Ramos (cell line): ENCODE data around the gene TNNT2.

ENCODE experiments used
- in situ Hi-C: fragments of 300-500 bp; cut with MboI; formaldehyde crosslinking; loops from one replicate; pipeline ENCODE4 v1.14.3; 2022; ENCODE audit warnings: low sequenced_read_pairs; ENCODE audit not compliant: unreplicated experiment

Gene TNNT2

DNA sequence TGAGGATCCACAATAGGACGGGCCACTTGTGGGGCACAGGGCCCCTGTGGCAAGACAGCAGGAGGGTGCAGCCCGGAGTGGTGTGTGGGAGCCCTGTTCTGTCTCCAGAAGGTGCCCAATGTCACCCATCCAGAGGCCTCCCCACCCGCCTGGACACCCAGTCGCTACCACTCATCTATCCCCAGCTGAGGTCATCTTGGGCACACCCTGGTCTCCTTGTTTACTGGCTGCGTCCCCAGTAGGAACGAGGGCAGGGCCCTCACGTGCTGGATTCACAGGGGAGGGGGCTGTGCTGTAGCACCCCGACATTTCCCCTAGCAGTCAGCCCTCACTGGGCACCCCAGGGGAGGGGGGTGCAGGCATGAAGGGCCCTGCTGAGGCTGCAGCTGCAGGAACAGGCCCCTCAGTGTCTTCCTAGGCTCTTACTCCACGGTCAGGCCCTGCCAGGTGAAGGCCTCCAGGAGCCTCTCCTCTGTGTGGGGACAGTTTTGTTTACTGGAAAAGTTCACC, 2.3 kb upstream of the TNNT2 start:
- in situ Hi-C loops: no loop called here

DNA sequence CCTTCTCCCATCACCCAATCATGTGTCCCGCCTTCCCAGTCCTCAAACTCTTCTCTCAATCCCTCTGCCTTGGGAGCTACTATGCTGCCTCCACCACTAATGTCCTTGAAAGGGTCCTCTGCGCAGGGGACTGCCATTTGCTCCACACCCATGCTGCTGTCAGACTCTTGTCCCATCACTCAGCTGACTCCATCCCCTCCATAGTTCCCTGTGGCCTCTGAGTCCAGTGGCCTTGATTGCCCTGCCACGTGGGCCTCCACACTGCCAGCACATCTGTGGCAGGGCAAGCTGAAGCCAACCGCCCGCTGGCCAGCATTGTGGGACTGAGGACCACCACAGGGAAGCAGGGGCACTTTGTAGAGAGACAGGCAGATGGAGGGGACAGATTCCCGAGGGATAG, 1.3 kb upstream of the TNNT2 start:
- in situ Hi-C loops: no loop called here

DNA sequence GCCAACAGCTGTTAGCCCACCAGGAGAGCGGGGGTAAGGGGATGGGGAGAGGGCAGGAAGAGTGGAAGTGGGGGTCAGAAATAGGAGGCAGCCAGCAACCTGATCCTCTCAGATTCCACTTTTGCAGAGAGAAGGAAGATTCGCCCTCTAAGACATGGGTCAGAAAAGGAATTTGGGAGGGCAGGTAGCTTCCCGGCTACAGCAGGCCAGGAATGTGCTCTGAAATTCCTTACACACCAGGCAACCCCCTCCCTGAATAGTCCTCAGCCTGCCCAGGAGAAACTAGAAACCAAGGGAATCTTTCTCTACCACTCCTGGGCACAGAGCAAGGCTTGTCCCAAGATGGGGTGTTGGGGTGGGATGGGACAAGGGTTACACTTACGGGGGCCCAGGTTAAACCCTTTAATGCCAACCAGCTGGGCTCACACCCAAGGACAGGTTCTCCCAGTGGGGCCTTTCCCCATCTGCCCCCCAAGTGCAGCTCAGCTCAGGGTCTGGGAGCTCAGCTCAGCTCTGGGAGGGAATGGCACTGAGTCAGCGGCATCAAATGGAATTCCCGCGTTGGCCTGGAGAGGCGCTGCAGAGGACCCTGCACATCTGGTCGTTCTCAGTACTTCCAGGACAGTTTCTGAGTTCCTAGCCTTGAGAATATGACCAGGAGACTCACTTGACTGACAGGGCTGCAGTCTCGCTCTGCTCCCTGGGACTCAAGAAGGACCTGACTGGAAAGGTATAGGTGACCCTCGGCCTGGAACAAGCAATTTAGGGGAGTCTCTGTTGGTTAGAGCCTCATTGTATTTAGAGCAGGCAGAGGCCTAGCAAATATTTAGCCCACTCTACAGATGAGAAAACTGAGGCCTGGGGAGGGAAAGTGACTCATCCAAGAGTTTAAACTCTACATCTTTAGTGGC, 761 bp downstream of the TNNT2 start:
- in situ Hi-C loops: no loop called here

DNA sequence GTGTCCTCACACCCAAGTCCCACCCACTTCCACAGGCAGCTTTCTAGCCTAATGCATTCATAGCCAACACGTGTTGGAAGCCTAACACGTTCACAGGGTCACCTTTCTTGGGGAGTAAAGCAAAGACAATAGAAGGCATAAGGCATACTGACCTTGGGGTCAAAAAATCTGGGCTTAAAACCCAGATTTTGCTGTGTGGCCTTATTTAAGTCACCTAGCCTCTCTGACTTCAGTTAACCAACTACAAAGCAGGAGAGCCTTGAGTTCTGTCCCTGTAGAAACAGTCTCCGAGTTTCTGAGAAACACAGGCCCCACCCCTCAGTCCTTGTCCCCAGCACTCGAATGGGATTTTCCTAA, 1.4 kb downstream of the TNNT2 start:
- in situ Hi-C loops: no loop called here

DNA sequence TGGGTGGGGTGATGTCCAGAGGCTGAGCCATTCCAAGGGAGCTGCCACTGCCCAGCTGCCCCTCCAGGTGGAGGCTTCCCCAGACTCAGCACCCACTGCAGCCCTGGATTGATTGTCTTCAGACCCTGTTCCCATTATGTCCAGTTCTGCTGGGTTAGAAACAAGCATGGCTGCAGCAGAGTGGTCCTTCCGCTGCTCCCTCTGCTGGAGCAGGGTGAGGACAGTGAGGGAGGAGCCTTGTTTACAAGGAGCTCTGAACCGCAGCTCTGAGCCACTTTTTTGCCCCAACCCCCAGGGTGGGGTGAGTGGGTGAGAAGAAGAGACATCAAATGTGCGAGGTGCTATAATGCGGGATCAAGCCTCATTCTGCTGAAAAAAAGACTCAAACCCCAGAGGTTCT, 2.3 kb downstream of the TNNT2 start:
- in situ Hi-C loops: no loop called here

DNA sequence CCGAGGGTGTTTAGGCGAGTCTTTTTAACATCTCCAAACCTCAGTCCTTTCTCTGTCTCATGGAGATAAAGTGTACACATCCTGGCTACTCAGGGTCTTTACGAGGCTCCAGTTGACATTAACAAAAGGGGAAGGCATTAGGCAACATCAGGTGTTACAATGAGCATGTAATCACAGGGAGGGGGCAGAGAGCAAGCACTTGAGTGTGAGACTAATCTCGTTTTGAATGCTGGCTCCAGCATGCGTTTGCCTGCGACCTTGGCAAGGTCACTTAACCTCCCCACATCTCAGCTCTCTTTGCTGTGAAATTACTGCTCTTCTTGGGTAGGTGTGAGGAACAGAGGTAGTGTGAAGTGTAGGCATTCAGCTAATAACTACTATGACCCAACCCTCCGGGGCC, 3.1 kb downstream of the TNNT2 start:
- in situ Hi-C loops: no loop called here

DNA sequence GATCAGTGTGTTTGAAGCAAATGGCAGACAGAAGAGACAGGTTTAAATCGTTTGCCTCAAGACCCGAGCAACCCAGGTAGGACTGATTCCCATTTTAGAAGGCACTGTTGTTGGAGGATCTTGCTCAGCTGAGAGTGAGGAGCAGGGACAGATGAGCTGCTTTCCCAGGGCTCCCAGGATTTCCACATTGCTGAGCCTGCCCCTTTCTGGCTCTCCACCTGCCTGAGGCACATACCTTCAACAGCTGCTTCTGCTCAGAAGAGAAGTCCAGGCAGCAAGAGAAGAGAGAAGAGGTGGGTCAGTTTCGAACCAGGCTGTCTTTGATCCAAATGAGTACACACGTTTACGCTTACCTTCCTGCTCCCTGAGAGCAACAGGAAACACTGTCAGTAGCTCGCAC, 5.7 kb downstream of the TNNT2 start:
- in situ Hi-C loops: no loop called here

DNA sequence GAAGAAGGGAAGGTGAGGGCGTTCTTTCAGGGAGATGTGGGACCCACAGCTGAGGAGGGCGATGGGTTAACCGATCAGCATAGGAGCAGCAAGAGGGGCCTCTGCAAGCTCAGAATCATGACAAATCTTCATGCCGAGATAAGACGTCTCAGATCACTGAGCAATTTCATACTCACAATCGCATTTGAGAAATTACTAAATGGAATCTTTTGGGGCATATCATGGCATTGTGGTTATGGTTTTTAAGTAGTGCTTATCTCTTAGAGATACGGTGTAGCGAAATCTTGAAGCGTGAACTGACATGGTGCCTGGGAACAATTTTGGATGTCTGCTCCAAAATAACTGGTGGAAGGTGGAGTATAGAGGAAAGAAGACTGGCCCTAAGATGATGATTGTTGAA, 6.2 kb downstream of the TNNT2 start:
- in situ Hi-C loops: no loop called here

DNA sequence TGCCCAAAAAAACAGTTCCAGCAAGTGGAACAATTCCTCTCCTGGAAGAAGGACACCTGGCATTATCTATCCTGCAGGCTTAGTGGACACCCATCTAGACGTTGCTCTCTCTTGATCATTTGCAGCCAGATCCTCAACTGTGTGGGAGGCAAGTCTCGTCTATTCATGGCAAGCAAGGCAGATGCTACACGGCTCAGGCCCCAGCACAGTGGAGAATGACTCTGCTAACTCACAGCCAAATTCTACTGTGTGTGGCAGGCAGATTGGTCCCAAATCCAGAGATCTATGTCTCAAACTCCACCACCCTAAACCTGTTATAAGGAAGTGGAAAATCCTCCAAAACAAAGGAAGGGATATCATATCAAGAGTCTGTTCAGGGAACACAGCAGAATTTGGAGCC, 7.0 kb downstream of the TNNT2 start:
- in situ Hi-C loops: no loop called here

DNA sequence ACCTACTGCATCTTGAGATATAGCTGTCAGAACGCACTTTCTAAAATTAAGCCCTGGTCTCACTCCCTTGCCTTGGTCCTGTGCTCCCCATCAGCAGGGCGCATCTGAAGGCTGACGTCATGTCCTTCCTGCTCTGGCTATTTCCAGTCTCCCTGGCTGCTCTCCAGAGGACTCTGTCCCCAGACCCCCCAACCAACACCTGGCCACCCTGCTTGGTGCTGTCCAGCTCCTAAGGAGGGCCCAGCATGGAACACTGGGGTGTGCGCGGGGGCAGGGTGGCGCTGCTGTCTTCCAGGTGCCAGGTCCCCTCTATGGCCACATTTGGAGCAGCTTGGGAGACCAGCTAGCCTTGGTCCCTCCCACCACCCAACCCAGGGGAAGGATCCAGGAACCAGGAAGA, 8.3 kb downstream of the TNNT2 start:
- in situ Hi-C loops: no loop called here

DNA sequence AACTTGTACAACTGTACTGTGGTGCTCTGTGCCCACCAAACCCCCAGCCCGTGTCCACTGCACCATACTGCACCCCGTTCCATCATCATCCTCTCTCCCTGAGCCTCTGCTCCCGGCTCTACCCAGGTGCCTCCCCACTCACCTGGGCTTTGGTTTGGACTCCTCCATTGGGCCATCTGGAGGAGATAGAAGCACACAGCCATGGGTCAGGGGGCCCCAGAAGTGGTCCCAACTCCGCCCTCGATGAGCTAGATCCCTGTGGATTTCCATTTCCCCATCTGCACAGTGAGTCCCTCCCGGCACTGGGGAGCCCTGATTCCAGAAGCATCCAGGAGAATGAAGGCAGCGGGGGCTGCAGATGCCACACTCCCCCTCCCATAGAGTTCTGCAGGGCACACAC, 10.8 kb downstream of the TNNT2 start:
- in situ Hi-C loops: no loop called here

DNA sequence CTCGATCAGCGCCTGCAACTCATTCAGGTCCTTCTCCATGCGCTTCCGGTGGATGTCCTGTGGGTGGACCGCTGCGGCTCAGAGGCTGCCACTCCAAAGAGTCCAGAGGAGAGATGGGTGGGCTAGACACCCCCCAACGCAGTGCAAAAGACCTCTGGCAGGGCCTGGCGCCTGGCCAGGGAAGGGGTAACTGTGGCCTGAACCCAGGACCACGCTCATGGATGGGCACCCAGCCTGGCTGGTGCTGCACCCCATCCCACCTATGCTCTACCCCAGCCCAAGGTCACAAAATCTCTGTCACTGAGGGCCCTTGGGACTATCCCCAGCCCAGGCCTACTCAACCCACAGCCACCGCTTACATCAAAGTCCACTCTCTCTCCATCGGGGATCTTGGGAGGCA, 12.2 kb downstream of the TNNT2 start:
- in situ Hi-C loops: no loop called here

DNA sequence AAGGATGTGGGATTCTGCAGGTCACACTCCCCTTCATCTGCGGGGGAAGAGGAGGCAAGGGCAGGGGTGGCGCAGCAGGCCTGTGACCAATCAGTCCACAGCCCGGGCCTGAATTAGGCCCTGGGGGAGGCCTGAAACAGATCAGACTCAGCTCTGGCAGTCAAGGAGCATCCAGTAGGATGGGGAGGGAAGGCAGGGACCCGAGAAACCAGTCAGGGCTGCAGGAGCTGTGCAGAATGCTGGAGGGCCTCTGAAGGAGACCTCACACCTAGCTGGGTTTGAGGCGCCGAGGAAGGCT, 12.7 kb downstream of the TNNT2 start:
- in situ Hi-C loops: no loop called here

DNA sequence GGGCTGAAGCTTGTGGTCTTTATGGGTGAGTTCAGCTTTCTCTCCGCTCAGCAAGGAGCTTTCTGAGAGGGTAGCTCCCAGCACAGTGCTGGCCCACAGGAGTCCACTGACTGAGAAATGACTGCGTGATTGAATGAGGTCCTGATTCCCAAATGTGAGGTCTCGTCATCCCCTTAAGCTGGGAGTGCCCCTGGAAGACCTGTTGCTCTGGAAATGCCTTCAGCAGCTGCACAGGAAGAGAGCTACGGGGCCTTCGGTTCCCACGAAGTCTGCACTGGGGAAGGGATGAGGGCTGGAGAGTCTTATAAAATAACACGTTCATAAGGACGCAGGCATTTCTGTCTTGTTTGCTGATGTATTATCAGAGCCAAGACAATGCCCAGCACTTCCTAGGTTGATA, 14.0 kb downstream of the TNNT2 start:
- in situ Hi-C loops: no loop called here

DNA sequence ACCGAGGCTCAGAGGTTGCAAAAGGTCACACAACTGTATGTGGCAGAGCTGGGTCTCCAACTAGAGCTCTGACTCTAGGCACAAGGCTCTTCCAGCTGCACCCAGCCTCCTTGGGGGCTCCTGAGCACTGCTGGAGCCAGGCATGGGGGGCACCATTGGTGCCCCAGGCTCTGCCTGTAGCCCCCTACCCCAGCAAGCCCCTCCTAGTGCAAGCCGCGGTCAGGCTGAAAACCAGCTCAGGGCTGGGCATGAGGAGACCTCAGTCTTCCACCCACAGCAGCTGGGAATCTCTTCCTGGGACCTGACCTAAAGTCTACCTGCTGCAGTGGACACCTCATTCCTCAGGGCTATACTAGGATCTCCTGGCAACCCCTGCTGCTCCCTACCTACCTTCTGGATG, 14.6 kb downstream of the TNNT2 start:
- in situ Hi-C loops: no loop called here

DNA sequence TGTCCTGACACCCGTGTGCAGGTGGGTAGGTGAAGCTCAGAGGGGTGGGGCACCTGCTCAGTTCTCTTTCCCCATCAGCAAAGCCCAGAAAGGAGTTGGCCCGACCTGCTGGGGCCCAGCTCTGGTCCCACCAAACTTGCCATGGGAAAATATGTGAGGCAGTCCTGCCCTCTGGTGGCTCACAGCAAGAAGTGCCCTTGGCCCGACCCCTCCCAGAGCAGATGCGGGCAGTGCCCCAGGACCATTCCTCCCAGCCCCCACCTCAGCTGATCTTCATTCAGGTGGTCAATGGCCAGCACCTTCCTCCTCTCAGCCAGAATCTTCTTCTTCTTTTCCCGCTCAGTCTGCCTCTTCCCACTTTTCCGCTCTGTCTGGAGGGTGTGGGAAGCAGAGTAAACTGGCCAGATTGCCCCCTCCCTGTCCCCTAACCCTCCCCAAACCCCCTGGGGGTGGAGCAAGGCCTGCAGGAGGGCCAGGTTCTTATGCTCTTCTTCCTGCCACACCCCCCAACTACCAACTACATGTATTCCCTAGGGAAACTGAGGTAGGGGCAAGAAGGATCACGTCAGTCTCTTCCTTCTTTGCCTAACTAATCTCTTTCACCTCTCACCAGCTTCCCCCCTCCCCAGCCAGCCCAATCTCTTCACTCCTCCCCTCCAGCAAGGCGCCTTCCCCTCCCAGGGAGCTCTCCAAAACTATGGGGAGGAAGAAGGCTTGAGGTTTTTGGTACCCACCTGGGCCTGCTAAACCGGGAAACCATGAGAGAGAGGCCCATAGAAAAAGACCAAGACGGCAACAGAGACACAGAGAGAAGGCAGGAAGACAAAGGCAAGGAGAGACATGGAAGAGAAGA, 15.6 kb downstream of the TNNT2 start:
- in situ Hi-C loops: no loop called here

DNA sequence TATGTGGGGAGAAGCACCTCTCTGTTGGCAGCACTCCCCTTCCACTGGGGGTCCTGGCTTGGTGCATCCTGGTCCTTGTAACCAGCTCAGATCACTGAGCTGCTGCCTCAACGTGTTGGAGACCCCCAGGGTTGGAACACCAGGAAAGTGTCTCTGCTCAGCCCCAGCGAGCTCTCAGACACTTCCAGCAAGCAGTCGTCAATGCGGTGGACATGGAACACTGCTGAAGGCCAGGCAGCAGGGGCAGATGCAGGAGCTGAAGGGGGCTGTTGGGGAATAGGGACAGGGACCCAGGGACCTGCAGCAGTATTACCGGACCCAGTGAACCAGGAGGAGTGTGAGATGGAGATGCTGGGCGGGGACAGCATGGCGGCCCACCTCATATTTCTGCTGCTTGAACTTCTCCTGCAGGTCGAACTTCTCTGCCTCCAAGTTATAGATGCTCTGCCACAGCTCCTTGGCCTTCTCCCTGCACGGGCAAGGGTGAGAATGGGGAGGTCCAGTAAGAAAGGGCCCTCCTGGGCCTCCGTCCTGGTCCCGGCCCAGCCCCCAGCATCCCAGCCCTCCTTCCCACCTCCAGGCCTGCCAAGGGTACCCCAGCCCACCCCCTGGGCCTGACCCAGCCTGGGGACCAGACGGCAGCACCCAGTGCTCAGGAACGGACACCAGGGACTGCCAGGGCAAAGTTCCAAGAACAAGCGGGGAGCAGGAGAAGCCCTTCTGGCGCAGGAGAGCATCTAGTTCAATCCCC, 16.4 kb downstream of the TNNT2 start:
- in situ Hi-C loops: no loop called here

DNA sequence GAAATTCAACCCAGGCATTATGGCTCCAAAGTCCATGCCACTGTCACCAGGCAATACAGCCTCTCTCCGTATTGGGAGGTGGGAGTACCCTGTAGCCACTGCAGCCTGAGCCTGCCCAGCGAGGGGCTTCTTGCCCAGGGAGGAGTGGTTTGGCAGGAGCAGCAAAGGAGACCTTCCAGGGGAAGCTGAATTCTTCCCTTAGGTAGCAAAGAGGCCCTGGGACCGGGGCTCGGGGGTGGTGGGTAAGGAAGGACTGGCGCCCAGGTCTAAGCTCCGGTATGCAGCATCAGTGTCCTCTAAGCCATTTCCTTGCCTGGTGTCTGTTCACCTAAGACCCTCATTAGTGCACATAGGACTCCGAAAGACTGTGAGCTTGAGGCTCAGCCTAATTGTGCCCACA, 17.0 kb downstream of the TNNT2 start:
- in situ Hi-C loops: no loop called here

DNA sequence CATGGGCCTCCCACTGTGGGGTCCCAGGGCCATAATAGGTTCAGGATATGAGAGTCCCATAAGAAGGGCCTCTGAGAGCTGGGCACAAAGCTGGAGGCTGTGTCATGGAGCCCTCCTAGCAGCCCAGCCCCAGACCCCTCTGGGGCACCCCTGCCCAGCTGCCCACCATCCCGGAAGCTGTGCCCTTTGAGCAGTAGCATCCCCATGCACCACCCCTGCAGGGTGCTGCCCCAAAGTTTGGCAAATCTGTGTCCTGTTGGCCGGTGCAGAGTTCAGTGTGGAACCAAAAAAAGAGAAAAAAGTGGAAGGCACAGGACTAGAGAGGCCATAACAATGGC, 17.6 kb downstream of the TNNT2 start:
- in situ Hi-C loops: no loop called here

DNA sequence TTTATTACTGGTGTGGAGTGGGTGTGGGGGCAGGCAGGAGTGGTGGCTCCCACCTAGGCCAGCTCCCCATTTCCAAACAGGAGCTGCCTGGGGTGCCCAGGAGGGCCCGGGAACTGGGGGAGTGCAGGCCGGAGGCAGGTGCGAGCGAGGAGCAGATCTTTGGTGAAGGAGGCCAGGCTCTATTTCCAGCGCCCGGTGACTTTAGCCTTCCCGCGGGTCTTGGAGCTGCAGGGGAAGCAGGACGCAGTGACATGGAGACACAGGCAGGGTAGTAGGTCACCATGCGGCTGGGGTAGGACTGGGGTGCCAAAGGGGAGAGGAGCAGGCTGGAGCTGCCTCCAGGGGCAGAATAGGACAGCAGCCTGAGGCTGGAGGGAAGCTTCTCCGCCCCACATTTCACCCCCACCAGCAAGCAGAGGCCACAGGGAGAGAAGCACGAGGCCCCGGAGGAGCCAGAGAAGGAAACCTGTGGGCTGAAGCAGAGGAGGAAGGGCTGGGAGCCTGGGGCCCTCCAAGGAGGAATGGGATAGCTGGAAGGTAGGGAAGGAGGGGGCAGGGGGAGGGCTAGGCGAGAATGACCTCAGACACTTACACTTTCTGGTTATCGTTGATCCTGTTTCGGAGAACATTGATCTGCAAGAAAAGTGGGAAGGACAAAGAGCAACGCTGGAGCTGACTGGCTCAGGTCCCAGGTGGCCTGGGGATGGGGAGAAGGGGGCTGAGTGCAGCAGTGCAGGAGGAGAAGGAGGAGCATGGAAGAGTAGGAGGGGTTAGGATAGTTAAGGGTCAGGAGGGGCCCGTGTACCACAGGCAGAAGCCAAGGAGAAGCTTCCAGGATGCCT, 18.2 kb downstream of the TNNT2 start:
- in situ Hi-C loops: no loop called here
